K562 (cell line): Measurements from ENCODE around the gene NMNAT1. TPM values are rescaled to one million over a fixed set of nuclear protein-coding genes. Genes with fewer than 3 reads are reported as not detected.

Source experiments
- ATAC-seq: fragments of 200-7000 bp; cut with Tn5 transposase; 3 replicates; pipeline ENCODE4 v1.9.1; 2020; ENCODE audit warnings: moderate library complexity
- BruUV-seq: library from RNA; stranded (reverse); fragments of 400-500 nt; replicated peaks from 2 replicates; lab custom pipeline; 2021; lab: Mats Ljungman, UMichigan
- CTCF ChIA-PET: fragments of 300-600 bp; formaldehyde crosslinking; extraction: SDS; loops from one replicate; lab custom pipeline; 2021; ENCODE audit warnings: low intra/inter-chr PET ratio; lab: Yijun Ruan, JAX
- POLR2A ChIA-PET: fragments of 300-600, 350-650 bp; sonication (Branson Sonifier 250); formaldehyde crosslinking; extraction: SDS; loops from one replicate; lab custom pipeline; 2021; ENCODE audit warnings: antibody characterized with exemption, inconsistent platforms; lab: Yijun Ruan, JAX
- DNase-seq, 4 experiments: peaks; one replicate each; pipeline versions ENCODE4 v3.0.0 to v3.0.0-alpha.2; 2011 to 2018; ENCODE audit warnings: low spot score in 3 of 4, mixed read lengths in 3 of 4; ENCODE audit errors: extremely low read depth in 1 of 4
- FAIRE-seq: peaks from 2 replicates; lab custom pipeline; 2011; peaks lifted over from hg19 to GRCh38; lab: Jason Lieb, UNC
- H2AFZ ChIP-seq: 2 replicates; pipeline ENCODE4 v1.6.0; 2011; ENCODE audit warnings: low read depth, low read length, control low read depth, inconsistent platforms
- H3K27ac ChIP-seq: fragments of 200-600 bp; 3 replicates; pipeline ENCODE4 v1.8.0; 2011; ENCODE audit warnings: low read depth, mild to moderate bottlenecking, control low read depth, inconsistent platforms, low read length, moderate library complexity, mixed read lengths; ENCODE audit errors: extremely low read depth
- H3K27me3 ChIP-seq, 2 experiments: fragments of 300-600 bp in 1 of 2; 2 replicates in 1 of 2; 3 replicates in 1 of 2; pipeline versions ENCODE4 v1.6.0 to v1.8.0; 2011; ENCODE audit warnings: inconsistent platforms in 2 of 2, low read length in 2 of 2, mild to moderate bottlenecking in 1 of 2, mixed read lengths in 1 of 2, moderate library complexity in 1 of 2; ENCODE audit not compliant: control insufficient read depth in 2 of 2, insufficient read depth in 2 of 2
- H3K36me3 ChIP-seq: fragments of 300-600 bp; 3 replicates; pipeline ENCODE4 v1.8.0; 2011; ENCODE audit warnings: mild to moderate bottlenecking, low read length, inconsistent platforms; ENCODE audit not compliant: control insufficient read depth, insufficient read depth
- H3K4me1 ChIP-seq, 2 experiments: fragments of 200-600 bp in 1 of 2; replicated peaks in 1 of 2; 2 replicates in 1 of 2; 3 replicates in 1 of 2; pipeline versions ENCODE4 v1.5.1 to v1.8.0; 2011; ENCODE audit warnings: inconsistent platforms in 2 of 2, low read length in 2 of 2, mild to moderate bottlenecking in 1 of 2, mixed read lengths in 1 of 2, moderate library complexity in 1 of 2; ENCODE audit not compliant: control insufficient read depth in 2 of 2, insufficient read depth in 2 of 2
- H3K4me2 ChIP-seq: 2 replicates; pipeline ENCODE4 v1.6.1; 2011; ENCODE audit warnings: low read length, control low read depth, inconsistent platforms, mixed read lengths; ENCODE audit not compliant: insufficient read depth
- H3K4me3 ChIP-seq: fragments of 200-600 bp; sonication (generic), shearing (Covaris generic); 2 replicates; pipeline ENCODE4 v1.5.1; 2016; ENCODE audit warnings: control low read depth, inconsistent platforms
- H3K79me2 ChIP-seq: fragments of 200-600 bp; 3 replicates; pipeline ENCODE4 v1.8.0; 2011; ENCODE audit warnings: low read length, inconsistent platforms; ENCODE audit not compliant: control insufficient read depth, insufficient read depth
- H3K9ac ChIP-seq, 2 experiments: 2 replicates each; pipeline versions ENCODE4 v1.6.0 to v1.6.1; 2011; ENCODE audit warnings: low read depth in 2 of 2, low read length in 2 of 2, control low read depth in 1 of 2, inconsistent platforms in 1 of 2, mild to moderate bottlenecking in 1 of 2, mixed read lengths in 1 of 2; ENCODE audit not compliant: insufficient read depth in 1 of 2
- H3K9me1 ChIP-seq: one replicate; pipeline ENCODE4 v1.6.0; 2011; ENCODE audit warnings: inconsistent platforms, mild to moderate bottlenecking, low read length, moderate library complexity; ENCODE audit not compliant: control insufficient read depth, insufficient read depth
- H3K9me3 ChIP-seq: replicated peaks from 2 replicates; pipeline ENCODE4 v1.5.1; 2011; ENCODE audit warnings: low read depth, low read length, inconsistent platforms; ENCODE audit not compliant: control insufficient read depth, insufficient read depth
- H4K20me1 ChIP-seq: replicated peaks from 2 replicates; pipeline ENCODE4 v1.6.1; 2011; ENCODE audit warnings: low read length, inconsistent platforms, mixed read lengths; ENCODE audit not compliant: control insufficient read depth, insufficient read depth
- CREB5 ChIP-seq: fragments of 250-450 bp; sonication (Bioruptor Pico); IDR thresholded peaks from 2 replicates; pipeline ENCODE4 v1.5.0; 2020; ENCODE audit warnings: mild to moderate bottlenecking
- CTCF ChIP-seq, 3 experiments: IDR thresholded peaks in 2 of 3; conservative IDR thresholded peaks in 1 of 3; 2 replicates each; pipeline ENCODE4 v1.5.1; 2011 to 2012; ENCODE audit warnings: low read length in 3 of 3, mild to moderate bottlenecking in 3 of 3, control low read depth in 2 of 3, improper control_type of control experiment in 1 of 3, inconsistent platforms in 1 of 3, low read depth in 1 of 3, mixed read lengths in 1 of 3, moderate library complexity in 1 of 3; ENCODE audit not compliant: insufficient read depth in 2 of 3
- E2F3 ChIP-seq: fragments of 250-450 bp; sonication (Bioruptor Pico); IDR thresholded peaks from 2 replicates; pipeline ENCODE4 v1.4.0; 2020; ENCODE audit warnings: mild to moderate bottlenecking
- EHMT2 ChIP-seq: fragments of 450-650 bp; IDR thresholded peaks from 2 replicates; pipeline ENCODE4 v1.6.1; 2018; ENCODE audit warnings: antibody characterized with exemption
- ETV5 ChIP-seq: sonication (generic); formaldehyde crosslinking; IDR thresholded peaks from 2 replicates; pipeline ENCODE4 v1.4.0; 2020; ENCODE audit warnings: low read depth, mild to moderate bottlenecking, missing genetic modification reagents
- IRF9 ChIP-seq: fragments of 450-650 bp; IDR thresholded peaks from 2 replicates; pipeline ENCODE4 v1.6.1; 2016; ENCODE audit warnings: missing biosample characterization, missing genetic modification characterization
- PYGO2 ChIP-seq: fragments of 450-650 bp; IDR thresholded peaks from 2 replicates; pipeline ENCODE4 v1.6.1; 2016; ENCODE audit warnings: mild to moderate bottlenecking, missing genetic modification characterization, moderate library complexity, missing compliant biosample characterization
- RB1 ChIP-seq: fragments of 450-650 bp; IDR thresholded peaks from 2 replicates; pipeline ENCODE4 v1.6.1; 2017; ENCODE audit warnings: low read depth, mild to moderate bottlenecking
- RBBP5 ChIP-seq: fragments of 200-600 bp; sonication (generic); IDR thresholded peaks from 2 replicates; pipeline ENCODE4 v1.6.1; 2012; ENCODE audit warnings: borderline replicate concordance, mild to moderate bottlenecking, low read length, control low read depth, inconsistent platforms; ENCODE audit not compliant: insufficient read depth, poor library complexity, severe bottlenecking
- RBM25 ChIP-seq: fragments of 200-400 bp; formaldehyde crosslinking; IDR thresholded peaks from 2 replicates; pipeline ENCODE4 v1.6.1; 2018; ENCODE audit warnings: low read length, low read depth, moderate library complexity; ENCODE audit not compliant: severe bottlenecking
- RFX5 ChIP-seq: IDR thresholded peaks from 2 replicates; pipeline ENCODE4 v1.6.1; 2011; ENCODE audit warnings: low read depth, mild to moderate bottlenecking, improper control_type of control experiment, low read length
- SNIP1 ChIP-seq: fragments of 450-650 bp; IDR thresholded peaks from 2 replicates; pipeline ENCODE4 v1.7.1; 2017; ENCODE audit warnings: low read depth, mild to moderate bottlenecking
- ZNF184 ChIP-seq: sonication (generic); formaldehyde crosslinking; IDR thresholded peaks from 2 replicates; pipeline ENCODE4 v1.5.0; 2020; ENCODE audit warnings: missing genetic modification reagents
- ZNF23 ChIP-seq: fragments of 250-450 bp; sonication (Bioruptor Pico); IDR thresholded peaks from 2 replicates; pipeline ENCODE4 v1.4.0; 2020; ENCODE audit warnings: mild to moderate bottlenecking
- ZSCAN29 ChIP-seq: fragments of 450-650 bp; IDR thresholded peaks from 2 replicates; pipeline ENCODE4 v1.6.1; 2017
- WGBS: fragments of 100-300 bp; shearing (Covaris generic); methylation state at CpG from one replicate; pipeline ENCODE4 v1.1.6; 2016; ENCODE audit warnings: low coverage, mixed read lengths; ENCODE audit not compliant: insufficient coverage; ENCODE audit errors: missing lambda C conversion rate; 5-methylcytosine and 5-hydroxymethylcytosine counted together
- in situ Hi-C: fragments of 300-500 bp; cut with MboI; formaldehyde crosslinking; loops from 4 replicates; pipeline ENCODE4 v1.15.0; 2018; ENCODE audit warnings: inconsistent platforms, mixed read lengths
- intact Hi-C: fragments of 100-400 bp; cut with micrococcal nuclease; formaldehyde crosslinking; loops from 2 replicates; pipeline ENCODE4 v1.14.2; 2022
- polyA plus RNA-seq, 8 experiments: library from polyadenylated mRNA; depleted of rRNA in 4 of 8; stranded (reverse) in 5 of 8; unstranded in 3 of 8; fragments of >200 nt; fragmentation: Nextera tagmentation in 2 of 8; fragmentation: Illumina TruSeq in 1 of 8; extraction: Ambion mirVana in 2 of 8; extraction: Trizol in 1 of 8; gene quantifications; 2 replicates each; pipeline versions ENCODE4 v1.2.1 to v1.2.3, GENCODE V29; 2011 to 2014; ENCODE audit warnings: inconsistent platforms in 1 of 8, missing spikeins in 1 of 8
- total RNA-seq, 7 experiments: library from RNA; depleted of rRNA in 6 of 7; stranded (reverse); fragments of >200 nt in 6 of 7; fragmentation: Illumina TruSeq in 2 of 7; extraction: Trizol in 2 of 7; gene quantifications; 2 replicates each; pipeline versions ENCODE4 v1.2.1 to v1.2.3, GENCODE V29; 2011 to 2021; ENCODE audit warnings: low replicate concordance in 1 of 7

The NMNAT1 gene
- total and polyA plus RNA-seq, 9 of the 15 experiments (the other 6 are each of a cell fraction or from before 2014, with no cell fraction given) = 5.1 to 14.6 (median 12.1) TPM

GRCh38 chr1:9908871-9909233 is 34.4 kb upstream of the NMNAT1 start (continued):
- TF ChIP-seq RB1 (no peak), SNIP1 (no peak)

- in situ Hi-C loops = no loop called here
- Histone ChIP-seq H2AFZ (peak overlapping the region; percentile 58), H4K20me1 (no peaks in the 10 kb centered on the region; the same call in 1 of the 2 replicates), H3K9me1 (peaks cover 2% of the 10 kb centered on the region), H3K79me2 (peaks cover 12% of the 10 kb centered on the region), H3K4me2 (peak overlapping the region; percentile 85), H3K4me1 (peaks cover 27 to 37% of the 10 kb centered on the region in 2 experiments), H3K4me3 (peak overlapping the region; percentile 78), H3K9ac (peak overlapping the region; percentile 68 to 92), H3K27me3 (no peaks in the 10 kb centered on the region), H3K36me3 (no peaks in the 10 kb centered on the region), H3K9me3 (no peaks in the 10 kb centered on the region), H3K27ac (peak overlapping the region; percentile 75)
- CTCF ChIA-PET = no interaction called here
- intact Hi-C loops = loop anchor here (2.0 kb wide), 2 partner anchors 33 to 35 kb away; partner anchors contain the start of genes LZIC and NMNAT1
- no TSS peak for BruUV-seq
- WGBS = 2% methylated on average over 38 of the region's 47 CpGs
- POLR2A ChIA-PET = interaction anchor here (0.7 to 1.8 kb wide), 4 partner anchors 8 to 23 kb away, joined by 3 to 5 read pairs (median 4); no protein-coding TSS in a partner anchor
- FAIRE-seq = peak; percentile 49
- ATAC-seq = no peak
- peak; percentile 26 to 68 (median 38) for DNase-seq
- TF ChIP-seq ZSCAN29 (no peak), ZNF23 (CRISPR knock-in tag) (no peak), CTCF (IDR thresholded peaks at IDR 0.05 in 2 of 3, conservative IDR thresholded peaks at IDR 0.05 in 1 of 3; ENCODE audit: insufficient read depth in 2 of 3, low read depth in 1 of 3, low read length in 3 of 3) (peak in 2 of 3 experiments; percentile 14; a peak in 1 of 6 replicates), RBBP5 (peak; percentile 64), ZNF184 (no peak), EHMT2 (no peak), ETV5 (CRISPR knock-in tag) (no peak), E2F3 (no peak), RFX5 (no peak), CREB5 (CRISPR knock-in tag) (no peak), IRF9 (no peak), PYGO2 (no peak), RBM25 (no peak)
Measured at GRCh38 chr1:9909234-9910046, 33.8 kb upstream of the NMNAT1 start.
